Measurements from ENCODE around the gene LRRTM4. TPM values are rescaled to one million over a fixed set of nuclear protein-coding genes. Genes with fewer than 3 reads are reported as not detected.
A peak's percentile ranks its signal among the peaks of the same experiment; 100 is the strongest.

Gene LRRTM4
- total and polyA plus RNA-seq, 2 experiments from 2014 or later, result 0.44 to 6.5 TPM

- no peaks in the 10 kb centered on the region for H3K27me3 ChIP-seq
- no peak overlapping the region for H3K27ac ChIP-seq
- 74% methylated on average over 7 of the region's 7 CpGs for WGBS (ENCODE audit: low lambda C conversion rate, missing lambda C conversion rate)
- no peak for DNase-seq (ENCODE audit: low spot score)
- H3K4me1 ChIP-seq (ENCODE audit: insufficient read depth), result no peaks in the 10 kb centered on the region
- no peaks in the 10 kb centered on the region for H3K9me3 ChIP-seq (ENCODE audit: low read depth)
- no peaks in the 10 kb centered on the region for H4K20me1 ChIP-seq (ENCODE audit: insufficient read depth, poor library complexity, severe bottlenecking)
- no peak overlapping the region for H3K4me3 ChIP-seq
- no peaks in the 10 kb centered on the region for H3K9me2 ChIP-seq (replicated peaks; ENCODE audit: insufficient read depth)
- H3K4me2 ChIP-seq, result peak overlapping the region; percentile 69
- TF ChIP-seq CTCF (IDR thresholded peaks at IDR 0.05; ENCODE audit: poor library complexity) (no peak), EZH2phosphoT487 (IDR thresholded peaks at IDR 0.05; ENCODE audit: low read depth, severe bottlenecking, unreplicated experiment) (no peak), EZH2 (IDR thresholded peaks at IDR 0.05; ENCODE audit: borderline replicate concordance) (no peak)
- no peak overlapping the region for H2AFZ ChIP-seq
- H3K79me2 ChIP-seq, result no peaks in the 10 kb centered on the region
- H3K36me3 ChIP-seq (replicated peaks; ENCODE audit: insufficient read depth, low read depth), result no peaks in the 10 kb centered on the region
Measured at GRCh38 chr2:77519888-77520506, 2.2 kb downstream of the LRRTM4 start.

- Histone ChIP-seq H3K27ac (no peak overlapping the region), H2AFZ (no peak overlapping the region), H4K20me1 (ENCODE audit: insufficient read depth, poor library complexity, severe bottlenecking) (no peaks in the 10 kb centered on the region), H3K9me3 (ENCODE audit: low read depth) (no peaks in the 10 kb centered on the region), H3K9me2 (replicated peaks; ENCODE audit: insufficient read depth) (no peaks in the 10 kb centered on the region), H3K4me3 (no peak overlapping the region), H3K36me3 (replicated peaks; ENCODE audit: insufficient read depth, low read depth) (no peaks in the 10 kb centered on the region), H3K27me3 (no peaks in the 10 kb centered on the region), H3K79me2 (no peaks in the 10 kb centered on the region), H3K4me2 (peak overlapping the region; percentile 69), H3K4me1 (ENCODE audit: insufficient read depth) (no peaks in the 10 kb centered on the region)
- DNase-seq (ENCODE audit: low spot score), result no peak
- TF ChIP-seq EZH2 (IDR thresholded peaks at IDR 0.05; ENCODE audit: borderline replicate concordance) (no peak), EZH2phosphoT487 (IDR thresholded peaks at IDR 0.05; ENCODE audit: low read depth, severe bottlenecking, unreplicated experiment) (no peak), CTCF (IDR thresholded peaks at IDR 0.05; ENCODE audit: poor library complexity) (no peak)
- 86% methylated on average over 14 of the region's 14 CpGs for WGBS (ENCODE audit: low lambda C conversion rate, missing lambda C conversion rate)
Measured at GRCh38 chr2:77519164-77519887, 2.9 kb downstream of the LRRTM4 start.

- no peak overlapping the region for H2AFZ ChIP-seq
- H3K4me3 ChIP-seq, result no peak overlapping the region
- no peaks in the 10 kb centered on the region for H3K9me3 ChIP-seq (ENCODE audit: low read depth)
- no peaks in the 10 kb centered on the region for H4K20me1 ChIP-seq (ENCODE audit: insufficient read depth, poor library complexity, severe bottlenecking)
- no peak overlapping the region for H3K27ac ChIP-seq
- no peaks in the 10 kb centered on the region for H3K36me3 ChIP-seq (replicated peaks; ENCODE audit: insufficient read depth, low read depth)
- no peak overlapping the region for H3K4me2 ChIP-seq
- H3K27me3 ChIP-seq, result no peaks in the 10 kb centered on the region
- H3K79me2 ChIP-seq, result no peaks in the 10 kb centered on the region
- WGBS (ENCODE audit: low lambda C conversion rate, missing lambda C conversion rate), result 88% methylated on average over 7 of the region's 7 CpGs
- H3K4me1 ChIP-seq (ENCODE audit: insufficient read depth), result no peaks in the 10 kb centered on the region
- TF ChIP-seq CTCF (IDR thresholded peaks at IDR 0.05; ENCODE audit: poor library complexity), result no peak
- no peak for TF ChIP-seq EZH2 (IDR thresholded peaks at IDR 0.05; ENCODE audit: borderline replicate concordance)
- TF ChIP-seq EZH2phosphoT487 (IDR thresholded peaks at IDR 0.05; ENCODE audit: low read depth, severe bottlenecking, unreplicated experiment), result no peak
- DNase-seq (ENCODE audit: low spot score), result no peak
- H3K9me2 ChIP-seq (replicated peaks; ENCODE audit: insufficient read depth), result no peaks in the 10 kb centered on the region
Measured at GRCh38 chr2:77518311-77518710, 3.9 kb downstream of the LRRTM4 start.

All from hepatocyte (in vitro differentiated cells).